HPDE6-E6E7 (cell line): ENCODE measurements around the gene SLC22A17.
"Not testable (repeated sequence)": the region's sequence is repeated elsewhere in the genome, so short reads cannot be mapped to it uniquely, and the experiment has no call there.

ENCODE experiments used
- DNase-seq: peaks from one replicate; pipeline ENCODE4 v3.0.0; 2011; ENCODE audit warnings: missing footprints; ENCODE audit errors: extremely low spot score

Gene SLC22A17

DNA sequence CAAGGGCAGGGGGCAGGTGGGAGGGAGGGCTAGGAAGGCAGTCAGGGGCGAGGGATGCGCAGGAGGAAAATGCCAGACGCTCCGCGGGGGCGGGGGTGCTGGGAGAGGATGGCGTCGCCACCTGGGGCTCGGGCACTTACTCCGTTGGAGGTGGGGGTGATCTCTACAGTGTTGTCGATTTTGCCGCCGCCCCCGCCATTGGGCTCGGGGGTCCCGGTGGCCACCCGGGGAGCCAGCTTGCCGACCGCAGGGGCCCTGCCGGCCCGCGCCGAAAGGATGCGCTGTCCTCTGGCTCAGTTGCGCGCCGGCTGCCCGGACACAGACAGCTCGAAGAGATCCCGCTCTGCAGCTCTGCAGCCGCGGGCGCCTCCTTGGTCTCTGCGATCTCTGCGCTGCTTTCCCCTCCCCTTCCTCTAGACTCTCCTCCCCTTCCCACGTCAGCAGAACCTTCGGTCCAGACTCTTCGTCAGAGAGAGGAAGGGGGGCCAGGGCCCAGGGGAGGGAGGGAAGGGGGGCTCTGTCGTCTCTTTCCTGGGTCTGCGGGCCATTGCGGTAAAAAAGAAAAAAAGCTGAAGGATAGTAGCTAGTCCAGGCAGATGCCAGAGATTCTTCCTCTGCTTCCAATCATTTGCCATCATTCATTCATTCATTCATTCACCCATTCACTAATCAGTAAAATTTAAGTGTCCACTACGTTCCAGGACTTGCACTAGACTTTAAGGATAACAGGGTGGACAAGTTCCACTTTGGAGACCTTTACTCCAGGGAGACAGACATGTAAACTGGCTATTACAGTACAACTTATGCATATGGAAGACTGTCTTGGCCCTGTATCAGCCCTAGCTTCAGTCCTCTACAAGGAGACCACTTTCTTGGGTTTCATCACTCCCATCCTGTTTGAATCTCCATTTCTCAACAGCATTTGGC, at the start of gene SLC22A17:
Gene SLC22A17 (minus strand): TSS at position 382 of the 927 bp plus-strand sequence.
- DNase-seq, result peak; percentile 57

DNA sequence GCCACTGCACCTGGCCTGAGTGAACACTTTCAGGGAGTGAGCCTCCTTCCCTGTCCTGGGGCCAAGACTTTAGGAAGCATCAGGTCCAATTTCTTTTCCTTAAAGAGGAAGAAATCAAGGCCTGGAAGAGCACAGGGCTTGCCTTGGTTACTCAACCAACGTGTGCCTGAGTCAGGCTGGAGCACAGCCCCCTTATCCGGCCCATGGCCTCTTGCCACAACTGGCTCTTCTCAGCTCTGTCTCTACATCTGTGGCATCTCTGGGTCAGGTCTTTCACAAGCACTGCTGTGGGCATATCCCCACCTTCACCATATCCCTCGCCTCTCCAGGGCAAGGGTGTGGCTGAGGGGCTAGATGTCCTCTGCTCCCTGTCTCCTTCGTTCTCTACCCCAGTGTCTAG, 48.6 kb upstream of the SLC22A17 start:
- no peak for DNase-seq

- DNase-seq, result not testable (repeated sequence)
Observed at GRCh38 chr14:23400496-23401149, 47.9 kb upstream of the SLC22A17 start.

- no peak for DNase-seq
Observed at GRCh38 chr14:23399591-23399990, 46.9 kb upstream of the SLC22A17 start.

GRCh38 chr14:23399136-23399535, 46.4 kb upstream of the SLC22A17 start:
- DNase-seq, result no peak

DNA sequence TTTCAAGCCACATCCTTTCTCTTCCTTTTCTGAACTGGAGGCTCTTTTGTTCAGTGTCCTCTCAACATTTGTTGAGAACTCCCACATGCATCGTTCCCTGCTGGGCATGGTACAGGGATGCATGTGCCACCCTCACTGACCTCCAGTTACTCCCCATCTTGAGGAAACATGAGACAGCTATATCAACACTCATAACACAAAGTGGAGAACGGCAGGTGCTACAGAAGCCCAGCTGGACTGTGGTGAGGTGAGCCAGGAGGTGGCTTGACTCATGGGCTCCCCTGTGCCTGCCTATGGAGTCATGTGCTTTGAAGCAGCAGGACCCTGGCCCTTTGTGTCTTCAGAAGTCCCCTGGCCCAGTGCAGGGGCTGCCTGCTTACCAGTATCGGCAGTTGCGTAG, 45.7 kb upstream of the SLC22A17 start:
- DNase-seq, result no peak

DNA sequence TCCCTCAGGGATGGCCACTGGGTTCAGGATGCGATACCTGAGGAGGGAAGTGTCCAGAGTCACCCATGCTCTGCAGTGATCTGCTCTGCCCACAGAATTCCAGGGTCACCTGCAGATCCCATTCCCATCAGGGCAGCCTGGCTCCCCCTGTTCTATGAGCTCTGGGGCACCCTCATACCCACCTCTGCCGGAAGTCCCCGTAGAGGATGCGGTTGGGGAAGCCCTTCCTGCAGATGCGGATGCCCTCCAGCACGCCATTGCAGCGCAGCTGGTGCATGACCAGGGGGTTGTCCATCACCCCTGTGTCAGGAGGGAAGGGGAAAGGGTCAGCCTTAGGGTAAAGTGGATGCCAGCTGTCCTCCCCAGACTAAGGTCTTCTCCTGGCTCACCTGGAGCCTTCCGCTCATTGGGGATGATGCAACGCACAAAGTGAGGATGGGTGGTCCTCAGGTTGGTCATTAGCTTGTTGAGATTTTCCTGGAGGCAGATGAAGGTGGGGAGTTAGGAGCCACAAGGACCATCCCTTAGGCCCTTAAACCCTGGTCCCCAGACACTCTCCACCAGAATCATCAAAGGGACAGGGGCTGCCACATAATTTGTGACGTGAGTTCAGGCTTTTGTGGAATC, 44.2 kb upstream of the SLC22A17 start:
- no peak for DNase-seq

- DNase-seq, result no peak
Observed at GRCh38 chr14:23396126-23396525, 43.4 kb upstream of the SLC22A17 start.

DNA sequence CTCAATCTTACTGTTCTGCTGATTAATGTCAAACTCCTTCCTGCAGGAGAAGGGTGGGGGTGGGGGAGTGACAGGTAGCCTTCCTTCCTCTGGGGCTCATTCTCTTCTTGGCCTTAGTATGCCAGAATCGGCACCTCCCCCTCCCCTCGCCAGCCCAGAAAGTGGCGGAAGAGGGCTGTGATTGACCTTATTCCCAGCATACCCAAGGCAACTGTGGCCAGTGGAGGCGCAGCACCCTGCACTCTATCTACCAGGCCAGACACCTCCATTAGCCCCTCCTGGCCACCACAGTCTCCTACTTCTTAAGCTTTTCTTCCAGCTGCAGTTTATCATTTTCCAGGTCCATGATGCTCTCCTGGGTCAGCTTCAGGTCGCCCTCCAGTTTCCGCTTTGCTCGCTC, 39.9 kb upstream of the SLC22A17 start:
- no peak for DNase-seq

DNA sequence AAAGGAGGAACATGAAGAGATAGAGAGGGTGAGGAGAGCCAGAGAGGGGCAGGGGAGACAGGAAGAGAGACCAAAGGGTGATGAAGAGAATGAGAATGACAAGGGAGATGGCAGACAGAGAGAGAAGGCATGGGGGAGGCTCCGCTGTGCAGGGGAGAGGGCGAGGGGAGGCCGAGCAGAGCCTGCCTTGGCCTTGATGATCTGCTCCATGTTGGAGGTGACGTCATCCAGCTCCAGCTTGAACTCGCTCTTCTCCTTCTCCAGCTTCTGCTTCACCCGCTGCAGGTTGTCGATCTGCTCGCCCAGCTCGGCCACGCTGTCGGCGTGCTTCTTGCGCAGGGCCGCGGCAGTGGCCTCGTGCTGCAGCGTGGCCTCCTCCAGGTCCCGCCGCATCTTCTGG, 37.2 kb upstream of the SLC22A17 start:
- not testable (repeated sequence) for DNase-seq

DNA sequence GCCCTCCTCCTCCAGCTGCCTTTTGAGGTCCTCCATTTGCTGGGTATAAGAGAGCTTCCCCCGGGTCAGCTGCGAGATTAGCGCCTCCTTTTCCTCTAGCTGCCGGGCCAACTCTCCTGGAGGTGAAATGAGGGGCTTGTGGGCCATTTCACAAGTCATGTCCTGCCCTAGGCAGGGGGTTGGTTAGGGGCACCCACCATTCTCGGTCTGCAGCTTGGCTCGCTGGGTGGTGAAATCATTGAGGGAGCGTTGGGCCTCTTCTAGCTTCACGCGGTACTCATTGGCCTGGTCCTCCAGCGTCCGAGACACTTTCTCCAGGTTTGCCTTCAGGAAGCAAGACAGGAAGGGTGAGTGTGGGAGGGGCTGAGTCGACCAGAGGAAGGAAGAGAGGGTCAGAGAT, 36.7 kb upstream of the SLC22A17 start:
- no peak for DNase-seq

DNA sequence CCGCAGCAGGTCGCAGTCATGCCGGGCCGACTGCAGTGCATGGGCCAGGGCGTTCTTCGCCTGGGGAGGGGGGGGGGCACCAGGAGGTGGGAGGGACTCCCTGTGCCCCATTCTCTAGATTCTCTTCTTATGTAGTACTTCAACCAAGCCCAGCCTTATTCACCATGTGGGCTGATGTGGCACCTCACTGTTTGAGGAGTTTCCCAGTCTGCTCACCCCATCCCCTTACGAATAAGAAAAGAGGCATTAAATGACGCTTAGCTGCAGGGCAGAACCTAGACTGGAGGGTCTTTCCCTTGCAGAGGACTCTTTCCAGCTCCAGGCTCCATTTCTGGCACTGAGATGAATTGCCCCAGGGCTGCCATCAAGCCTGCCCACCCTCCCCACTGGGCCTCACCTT, 36.3 kb upstream of the SLC22A17 start:
- no peak for DNase-seq

- no peak for DNase-seq
Observed at GRCh38 chr14:23387916-23388882, 35.5 kb upstream of the SLC22A17 start.

- DNase-seq, result no peak
Observed at GRCh38 chr14:23386999-23387398, 34.3 kb upstream of the SLC22A17 start.

- not testable (repeated sequence) for DNase-seq
Observed at GRCh38 chr14:23386266-23386657, 33.6 kb upstream of the SLC22A17 start.

- no peak for DNase-seq
Observed at GRCh38 chr14:23385642-23386265, 33.1 kb upstream of the SLC22A17 start.

GRCh38 chr14:23385244-23385641, 32.6 kb upstream of the SLC22A17 start:
- DNase-seq, result no peak

- no peak for DNase-seq
Observed at GRCh38 chr14:23384364-23385080, 31.8 kb upstream of the SLC22A17 start.

- DNase-seq, result no peak
Observed at GRCh38 chr14:23382731-23383440, 30.2 kb upstream of the SLC22A17 start.

- DNase-seq, result no peak
Observed at GRCh38 chr14:23382276-23382675, 29.6 kb upstream of the SLC22A17 start.
